ENCODE measurements around the gene CSNK1E.

CSNK1E gene

DNA sequence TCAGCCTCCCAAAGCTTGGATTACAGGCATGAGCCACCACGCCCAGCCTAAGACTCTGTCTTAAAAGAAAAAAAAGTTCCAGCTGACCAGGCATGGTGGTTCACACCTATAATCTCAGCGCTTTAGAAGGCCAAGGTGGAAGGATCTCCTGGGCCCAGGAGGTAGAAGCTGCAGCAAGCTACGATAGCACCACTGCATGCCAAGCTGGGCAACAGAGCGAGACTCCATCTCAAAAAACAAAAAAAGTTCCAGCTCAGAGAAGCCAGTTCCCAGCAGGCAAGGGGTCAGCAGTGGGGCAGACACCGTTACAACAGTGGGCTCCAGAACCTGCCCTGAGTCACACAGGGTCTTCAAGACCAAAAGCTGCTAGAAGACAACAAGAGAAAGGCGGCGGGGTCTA, 47.8 kb downstream of the CSNK1E start:
- H3K4me2 ChIP-seq (ENCODE audit: low read length): no peak overlapping the region
- H3K9ac ChIP-seq: no peak overlapping the region
- H3K79me2 ChIP-seq: peaks cover 19% of the 10 kb centered on the region
- no peak overlapping the region for H2AFZ ChIP-seq
- no peak overlapping the region for H3K27ac ChIP-seq
- H3K4me1 ChIP-seq: peaks cover 5% of the 10 kb centered on the region
- H3K9me3 ChIP-seq (ENCODE audit: control insufficient read depth, low read length): no peaks in the 10 kb centered on the region
- H3K4me3 ChIP-seq (ENCODE audit: low read depth, low read length): no peak overlapping the region
- no peaks in the 10 kb centered on the region for H3K27me3 ChIP-seq (ENCODE audit: control insufficient read depth, insufficient read depth, low read length)
- TF ChIP-seq, protein P1, sequence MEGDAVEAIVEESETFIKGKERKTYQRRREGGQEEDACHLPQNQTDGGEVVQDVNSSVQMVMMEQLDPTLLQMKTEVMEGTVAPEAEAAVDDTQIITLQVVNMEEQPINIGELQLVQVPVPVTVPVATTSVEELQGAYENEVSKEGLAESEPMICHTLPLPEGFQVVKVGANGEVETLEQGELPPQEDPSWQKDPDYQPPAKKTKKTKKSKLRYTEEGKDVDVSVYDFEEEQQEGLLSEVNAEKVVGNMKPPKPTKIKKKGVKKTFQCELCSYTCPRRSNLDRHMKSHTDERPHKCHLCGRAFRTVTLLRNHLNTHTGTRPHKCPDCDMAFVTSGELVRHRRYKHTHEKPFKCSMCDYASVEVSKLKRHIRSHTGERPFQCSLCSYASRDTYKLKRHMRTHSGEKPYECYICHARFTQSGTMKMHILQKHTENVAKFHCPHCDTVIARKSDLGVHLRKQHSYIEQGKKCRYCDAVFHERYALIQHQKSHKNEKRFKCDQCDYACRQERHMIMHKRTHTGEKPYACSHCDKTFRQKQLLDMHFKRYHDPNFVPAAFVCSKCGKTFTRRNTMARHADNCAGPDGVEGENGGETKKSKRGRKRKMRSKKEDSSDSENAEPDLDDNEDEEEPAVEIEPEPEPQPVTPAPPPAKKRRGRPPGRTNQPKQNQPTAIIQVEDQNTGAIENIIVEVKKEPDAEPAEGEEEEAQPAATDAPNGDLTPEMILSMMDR (IDR thresholded peaks at IDR 0.05): no peak
- no peaks in the 10 kb centered on the region for H3K36me3 ChIP-seq (ENCODE audit: control insufficient read depth, insufficient read depth, low read length)

DNA sequence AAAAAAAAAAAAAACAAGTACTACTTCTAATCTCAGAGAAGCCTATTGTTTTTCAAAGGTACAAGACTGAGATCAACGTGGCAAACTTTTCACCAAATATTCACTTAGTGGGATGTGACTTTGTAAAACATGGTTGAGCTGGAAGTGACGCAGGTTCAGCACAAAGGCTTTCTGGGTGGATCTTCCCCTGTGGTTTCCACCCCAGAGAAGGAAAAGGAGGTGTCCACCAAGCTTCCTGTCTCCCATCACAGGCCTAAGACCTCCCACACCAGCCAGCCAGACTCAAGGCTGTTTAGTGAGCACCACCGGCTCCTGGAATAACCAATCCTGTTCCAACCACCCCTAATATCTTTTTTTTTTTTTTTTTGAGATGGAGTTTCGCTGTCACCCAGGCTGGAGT, 50.1 kb downstream of the CSNK1E start:
- Histone ChIP-seq H3K4me1 (no peaks in the 10 kb centered on the region), H3K27ac (peak overlapping the region; percentile 82), H3K9ac (no peak overlapping the region), H3K79me2 (peaks cover 7% of the 10 kb centered on the region), H3K9me3 (ENCODE audit: control insufficient read depth, low read length) (no peaks in the 10 kb centered on the region), H3K27me3 (ENCODE audit: control insufficient read depth, insufficient read depth, low read length) (no peaks in the 10 kb centered on the region), H3K36me3 (ENCODE audit: control insufficient read depth, insufficient read depth, low read length) (no peaks in the 10 kb centered on the region), H3K4me2 (ENCODE audit: low read length) (no peak overlapping the region), H2AFZ (no peak overlapping the region), H3K4me3 (ENCODE audit: low read depth, low read length) (no peak overlapping the region)
- TF ChIP-seq, protein P1 (IDR thresholded peaks at IDR 0.05): no peak

DNA sequence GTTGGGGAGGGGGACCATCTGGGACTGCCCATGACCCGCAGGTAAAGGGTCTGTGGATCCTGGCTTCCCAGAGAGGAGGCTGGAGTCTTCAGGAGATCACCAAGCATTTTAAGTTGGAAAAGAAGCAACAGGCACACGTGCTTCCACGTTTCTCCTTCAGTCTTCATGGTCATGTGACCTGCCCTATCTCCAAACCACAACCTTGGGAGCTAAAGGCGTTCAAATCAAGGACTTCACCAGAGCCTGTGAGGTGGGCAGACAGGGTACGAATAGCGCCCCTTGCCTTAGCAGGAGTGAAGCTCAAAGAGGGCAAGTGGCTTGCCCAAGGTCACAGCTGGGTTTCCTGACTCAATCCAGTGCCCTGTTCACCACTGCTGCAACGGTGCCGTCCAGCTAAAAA, 51.1 kb downstream of the CSNK1E start:
- H3K9ac ChIP-seq: no peak overlapping the region
- H3K27me3 ChIP-seq (ENCODE audit: control insufficient read depth, insufficient read depth, low read length): no peaks in the 10 kb centered on the region
- peak overlapping the region; percentile 82 for H3K27ac ChIP-seq
- H3K79me2 ChIP-seq: peaks cover 12% of the 10 kb centered on the region
- H3K36me3 ChIP-seq (ENCODE audit: control insufficient read depth, insufficient read depth, low read length): no peaks in the 10 kb centered on the region
- no peak overlapping the region for H3K4me3 ChIP-seq (ENCODE audit: low read depth, low read length)
- H2AFZ ChIP-seq: no peak overlapping the region
- no peaks in the 10 kb centered on the region for H3K4me1 ChIP-seq
- no peaks in the 10 kb centered on the region for H3K9me3 ChIP-seq (ENCODE audit: control insufficient read depth, low read length)
- no peak overlapping the region for H3K4me2 ChIP-seq (ENCODE audit: low read length)
- TF ChIP-seq, protein P1 (IDR thresholded peaks at IDR 0.05): no peak

DNA sequence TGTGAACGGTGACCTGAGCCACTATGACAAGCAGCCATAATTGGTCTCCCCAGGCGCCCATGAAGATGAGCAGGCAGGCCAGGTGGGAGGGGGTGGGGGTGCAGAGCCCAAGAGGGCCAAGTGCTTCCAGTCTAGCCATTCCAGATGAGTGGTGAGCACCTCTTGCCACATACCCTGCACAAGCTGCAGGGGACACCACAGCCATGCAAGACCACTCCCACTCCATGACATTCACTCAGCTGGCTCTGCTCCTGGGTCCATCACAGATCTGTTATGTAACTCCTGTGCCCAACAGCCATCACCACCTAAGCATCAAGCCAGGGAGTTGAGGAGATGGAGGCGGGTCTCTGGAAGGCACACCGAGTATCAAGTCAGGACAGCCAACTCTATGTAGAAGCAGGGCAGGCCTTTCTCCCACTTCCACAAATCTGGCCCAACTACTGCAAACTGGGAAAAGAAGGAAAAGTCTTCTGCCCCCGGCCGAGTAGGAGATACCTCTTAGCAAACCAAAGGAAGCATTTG, 52.9 kb downstream of the CSNK1E start:
- H3K9ac ChIP-seq: no peak overlapping the region
- no peaks in the 10 kb centered on the region for H3K27me3 ChIP-seq (ENCODE audit: control insufficient read depth, insufficient read depth, low read length)
- no peak overlapping the region for H3K27ac ChIP-seq

More for the DNA sequence above, 52.9 kb downstream of the CSNK1E start:
- Histone ChIP-seq H2AFZ (no peak overlapping the region), H3K4me1 (no peaks in the 10 kb centered on the region), H3K4me3 (ENCODE audit: low read depth, low read length) (no peak overlapping the region), H3K79me2 (peaks cover 12% of the 10 kb centered on the region), H3K4me2 (ENCODE audit: low read length) (no peak overlapping the region), H3K36me3 (ENCODE audit: control insufficient read depth, insufficient read depth, low read length) (no peaks in the 10 kb centered on the region), H3K9me3 (ENCODE audit: control insufficient read depth, low read length) (no peaks in the 10 kb centered on the region)
- TF ChIP-seq, protein P1 (IDR thresholded peaks at IDR 0.05): no peak
